ENCODE data around the gene LTB.

Gene LTB, protein sequence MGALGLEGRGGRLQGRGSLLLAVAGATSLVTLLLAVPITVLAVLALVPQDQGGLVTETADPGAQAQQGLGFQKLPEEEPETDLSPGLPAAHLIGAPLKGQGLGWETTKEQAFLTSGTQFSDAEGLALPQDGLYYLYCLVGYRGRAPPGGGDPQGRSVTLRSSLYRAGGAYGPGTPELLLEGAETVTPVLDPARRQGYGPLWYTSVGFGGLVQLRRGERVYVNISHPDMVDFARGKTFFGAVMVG

GRCh38 chr6:31582230-31582643 lies at the start of gene LTB:
Gene LTB (minus strand): TSS chr6:31582424. CDS start chr6:31582417, 7 bp downstream.
- DNase-seq (ENCODE audit: low read depth), result no peak
- peak within 1 kb of the TSS; percentile 86 for H3K4me3 ChIP-seq (replicated peaks; ENCODE audit: low read depth, low read length)
- TF ChIP-seq, protein P1, sequence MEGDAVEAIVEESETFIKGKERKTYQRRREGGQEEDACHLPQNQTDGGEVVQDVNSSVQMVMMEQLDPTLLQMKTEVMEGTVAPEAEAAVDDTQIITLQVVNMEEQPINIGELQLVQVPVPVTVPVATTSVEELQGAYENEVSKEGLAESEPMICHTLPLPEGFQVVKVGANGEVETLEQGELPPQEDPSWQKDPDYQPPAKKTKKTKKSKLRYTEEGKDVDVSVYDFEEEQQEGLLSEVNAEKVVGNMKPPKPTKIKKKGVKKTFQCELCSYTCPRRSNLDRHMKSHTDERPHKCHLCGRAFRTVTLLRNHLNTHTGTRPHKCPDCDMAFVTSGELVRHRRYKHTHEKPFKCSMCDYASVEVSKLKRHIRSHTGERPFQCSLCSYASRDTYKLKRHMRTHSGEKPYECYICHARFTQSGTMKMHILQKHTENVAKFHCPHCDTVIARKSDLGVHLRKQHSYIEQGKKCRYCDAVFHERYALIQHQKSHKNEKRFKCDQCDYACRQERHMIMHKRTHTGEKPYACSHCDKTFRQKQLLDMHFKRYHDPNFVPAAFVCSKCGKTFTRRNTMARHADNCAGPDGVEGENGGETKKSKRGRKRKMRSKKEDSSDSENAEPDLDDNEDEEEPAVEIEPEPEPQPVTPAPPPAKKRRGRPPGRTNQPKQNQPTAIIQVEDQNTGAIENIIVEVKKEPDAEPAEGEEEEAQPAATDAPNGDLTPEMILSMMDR (IDR thresholded peaks at IDR 0.05; ENCODE audit: low read length, missing control alignments), result no peak

GRCh38 chr6:31631681-31632278 lies 49.6 kb upstream of the LTB start:
- TF ChIP-seq, protein P1 (IDR thresholded peaks at IDR 0.05; ENCODE audit: low read length, missing control alignments), result no peak
- no peak for DNase-seq (ENCODE audit: low read depth)
- H3K4me3 ChIP-seq (replicated peaks; ENCODE audit: low read depth, low read length), result no peak overlapping the region

DNA sequence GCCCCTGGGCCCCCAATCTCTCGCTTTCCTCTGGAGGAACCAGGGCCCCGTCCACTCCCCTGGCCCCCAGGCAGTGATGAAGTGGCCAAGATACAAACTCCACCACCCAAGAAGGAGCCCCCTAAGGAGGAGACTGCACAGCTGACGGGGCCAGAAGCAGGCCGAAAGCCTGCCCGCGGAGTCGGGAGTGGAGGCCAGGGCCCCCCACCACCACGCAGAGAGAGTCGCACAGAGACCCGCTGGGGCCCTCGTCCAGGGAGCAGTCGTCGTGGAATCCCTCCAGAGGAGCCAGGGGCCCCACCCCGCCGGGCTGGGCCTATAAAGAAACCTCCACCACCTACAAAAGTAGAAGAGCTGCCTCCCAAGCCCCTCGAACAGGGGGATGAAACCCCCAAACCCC lies 49.0 kb upstream of the LTB start:
- TF ChIP-seq, protein P1 (IDR thresholded peaks at IDR 0.05; ENCODE audit: low read length, missing control alignments), result no peak
- no peak for DNase-seq (ENCODE audit: low read depth)

GRCh38 chr6:31630177-31630934 lies 48.1 kb upstream of the LTB start:
- TF ChIP-seq, protein P1 (IDR thresholded peaks at IDR 0.05; ENCODE audit: low read length, missing control alignments), result no peak
- H3K4me3 ChIP-seq (replicated peaks; ENCODE audit: low read depth, low read length), result no peak overlapping the region
- DNase-seq (ENCODE audit: low read depth), result no peak

More for the DNA sequence above, 49.0 kb upstream of the LTB start:
- H3K4me3 ChIP-seq (replicated peaks; ENCODE audit: low read depth, low read length), result no peak overlapping the region

- H3K4me3 ChIP-seq (replicated peaks; ENCODE audit: low read depth, low read length), result no peak overlapping the region
- DNase-seq (ENCODE audit: low read depth), result no peak
- TF ChIP-seq, protein P1 (IDR thresholded peaks at IDR 0.05; ENCODE audit: low read length, missing control alignments), result no peak
Observed at GRCh38 chr6:31629014-31629413, 46.8 kb upstream of the LTB start.

- H3K4me3 ChIP-seq (replicated peaks; ENCODE audit: low read depth, low read length), result no peak overlapping the region
- no peak for DNase-seq (ENCODE audit: low read depth)
- TF ChIP-seq, protein P1 (IDR thresholded peaks at IDR 0.05; ENCODE audit: low read length, missing control alignments), result no peak
Observed at GRCh38 chr6:31627690-31628287, 45.6 kb upstream of the LTB start.

All from fibroblast of pulmonary artery (primary cell).